Smooth muscle cell (in vitro differentiated cells): ENCODE data around the gene CLSTN2. TPM values are rescaled to one million over a fixed set of nuclear protein-coding genes. Genes with fewer than 3 reads are reported as not detected.
A peak's percentile ranks its signal among the peaks of the same experiment; 100 is the strongest.

Experiments used
- DNase-seq: peaks from one replicate; lab custom pipeline; 2025; ENCODE audit not compliant: unreplicated experiment; lab: John Stamatoyannopoulos, UW
- H2AFZ ChIP-seq: fragments of 200-600 bp; sonication (generic); 2 replicates; pipeline ENCODE4 v1.6.0; 2016; ENCODE audit warnings: antibody characterized with exemption, low read depth, mild to moderate bottlenecking
- H3F3A ChIP-seq: fragments of 200-600 bp; sonication (generic); 2 replicates; pipeline ENCODE4 v1.6.0; 2017; ENCODE audit warnings: antibody characterized with exemption, low read depth
- H3K27ac ChIP-seq: fragments of 200-600 bp; sonication (generic); 2 replicates; pipeline ENCODE4 v1.5.1; 2016; ENCODE audit warnings: low read depth, mild to moderate bottlenecking
- H3K27me3 ChIP-seq: fragments of 200-600 bp; sonication (generic); 2 replicates; pipeline ENCODE4 v1.6.1; 2016; ENCODE audit warnings: low read depth, mild to moderate bottlenecking
- H3K36me3 ChIP-seq: fragments of 200-600 bp; sonication (generic); 2 replicates; pipeline ENCODE4 v1.5.1; 2016; ENCODE audit warnings: low read depth
- H3K4me1 ChIP-seq: fragments of 200-600 bp; sonication (generic); 2 replicates; pipeline ENCODE4 v1.5.1; 2016; ENCODE audit warnings: low read depth
- H3K4me2 ChIP-seq: fragments of 200-600 bp; sonication (generic); 2 replicates; pipeline ENCODE4 v1.6.0; 2016; ENCODE audit warnings: mild to moderate bottlenecking
- H3K4me3 ChIP-seq: fragments of 200-600 bp; sonication (generic); 2 replicates; pipeline ENCODE4 v1.5.1; 2016; ENCODE audit warnings: mild to moderate bottlenecking
- H3K79me2 ChIP-seq: fragments of 200-600 bp; sonication (generic); 2 replicates; pipeline ENCODE4 v1.6.0; 2016; ENCODE audit warnings: low read depth, mild to moderate bottlenecking
- H3K9ac ChIP-seq: fragments of 200-600 bp; sonication (generic); 2 replicates; pipeline ENCODE4 v1.6.0; 2016; ENCODE audit warnings: low read depth
- H3K9me3 ChIP-seq: fragments of 200-600 bp; sonication (generic); replicated peaks from 2 replicates; pipeline ENCODE4 v1.5.1; 2016; ENCODE audit warnings: low read depth
- H4K20me1 ChIP-seq: fragments of 200-600 bp; sonication (generic); 2 replicates; pipeline ENCODE4 v1.6.0; 2016; ENCODE audit warnings: low read depth
- WGBS: methylation state at CpG from one replicate; pipeline ENCODE4 v1.1.7; 2016; ENCODE audit warnings: low lambda C conversion rate; 5-methylcytosine and 5-hydroxymethylcytosine counted together
- polyA plus RNA-seq: library from polyadenylated mRNA; unstranded; fragments of >200 nt; fragmentation: Nextera tagmentation; extraction: Ambion mirVana; gene quantifications from 2 replicates; pipeline ENCODE4 v1.2.1, GENCODE V29; 2016
- total RNA-seq: library from RNA; depleted of rRNA; stranded (reverse); fragments of >200 nt; gene quantifications from 2 replicates; pipeline ENCODE4 v1.2.3, GENCODE V29; 2014
- TF ChIP-seq, protein P1 (sequence below): fragments of 200-600 bp; sonication (generic); IDR thresholded peaks from 2 replicates; pipeline ENCODE4 v1.5.1; 2017; ENCODE audit warnings: borderline replicate concordance, mild to moderate bottlenecking, antibody characterized with exemption; ENCODE audit not compliant: insufficient read depth, poor library complexity, severe bottlenecking

The CLSTN2 gene
- total and polyA plus RNA-seq, 2 experiments from 2014 or later, result 0.91 to 1.5 TPM

DNA sequence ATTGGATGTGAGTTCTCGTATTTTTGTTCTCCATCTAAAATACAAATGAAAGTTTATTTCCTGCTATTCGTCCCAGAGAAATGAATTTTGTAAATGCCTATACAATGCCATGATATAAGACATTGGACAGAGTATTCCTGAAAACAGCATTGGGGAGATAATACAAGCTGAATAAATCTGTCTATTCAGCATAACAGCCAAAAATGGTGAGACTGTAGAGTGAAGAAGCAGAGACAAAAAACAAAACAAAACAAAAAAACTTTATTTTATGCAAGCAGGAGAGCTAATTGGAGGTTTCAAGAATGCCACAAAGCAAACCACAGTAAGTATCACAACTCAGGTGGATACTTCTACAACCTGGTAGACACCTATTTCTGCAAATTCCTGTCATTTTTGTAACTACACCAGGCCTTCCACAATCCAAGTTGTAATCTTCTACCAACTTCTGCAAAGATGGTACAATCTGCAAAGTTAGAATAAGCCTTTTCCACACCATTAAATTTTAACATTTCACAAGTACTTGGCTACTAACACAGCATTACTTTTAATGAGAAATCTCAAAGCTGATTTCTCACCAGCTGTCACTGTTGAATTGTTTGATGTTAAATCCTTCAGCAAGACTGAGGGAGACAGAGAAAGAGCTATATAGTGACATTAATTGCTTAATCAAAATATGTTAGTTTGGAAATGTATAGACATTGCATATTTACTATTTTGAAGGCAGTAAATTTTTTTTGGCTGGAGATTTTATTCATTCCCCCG is 163.1 kb downstream of the CLSTN2 start:
- Histone ChIP-seq H3K79me2 (no peaks in the 10 kb centered on the region), H3K4me2 (no peak overlapping the region), H2AFZ (no peak overlapping the region), H3K9me3 (no peaks in the 10 kb centered on the region), H3K36me3 (no peaks in the 10 kb centered on the region), H3K4me3 (no peak overlapping the region), H3K4me1 (no peaks in the 10 kb centered on the region), H3K27me3 (no peaks in the 10 kb centered on the region), H3K9ac (no peak overlapping the region), H3F3A (no peaks in the 10 kb centered on the region), H3K27ac (no peak overlapping the region), H4K20me1 (no peaks in the 10 kb centered on the region)
- 76% methylated on average over 3 of the region's 3 CpGs for WGBS
- DNase-seq, result no peak
- TF ChIP-seq, protein P1, sequence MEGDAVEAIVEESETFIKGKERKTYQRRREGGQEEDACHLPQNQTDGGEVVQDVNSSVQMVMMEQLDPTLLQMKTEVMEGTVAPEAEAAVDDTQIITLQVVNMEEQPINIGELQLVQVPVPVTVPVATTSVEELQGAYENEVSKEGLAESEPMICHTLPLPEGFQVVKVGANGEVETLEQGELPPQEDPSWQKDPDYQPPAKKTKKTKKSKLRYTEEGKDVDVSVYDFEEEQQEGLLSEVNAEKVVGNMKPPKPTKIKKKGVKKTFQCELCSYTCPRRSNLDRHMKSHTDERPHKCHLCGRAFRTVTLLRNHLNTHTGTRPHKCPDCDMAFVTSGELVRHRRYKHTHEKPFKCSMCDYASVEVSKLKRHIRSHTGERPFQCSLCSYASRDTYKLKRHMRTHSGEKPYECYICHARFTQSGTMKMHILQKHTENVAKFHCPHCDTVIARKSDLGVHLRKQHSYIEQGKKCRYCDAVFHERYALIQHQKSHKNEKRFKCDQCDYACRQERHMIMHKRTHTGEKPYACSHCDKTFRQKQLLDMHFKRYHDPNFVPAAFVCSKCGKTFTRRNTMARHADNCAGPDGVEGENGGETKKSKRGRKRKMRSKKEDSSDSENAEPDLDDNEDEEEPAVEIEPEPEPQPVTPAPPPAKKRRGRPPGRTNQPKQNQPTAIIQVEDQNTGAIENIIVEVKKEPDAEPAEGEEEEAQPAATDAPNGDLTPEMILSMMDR, result no peak

DNA sequence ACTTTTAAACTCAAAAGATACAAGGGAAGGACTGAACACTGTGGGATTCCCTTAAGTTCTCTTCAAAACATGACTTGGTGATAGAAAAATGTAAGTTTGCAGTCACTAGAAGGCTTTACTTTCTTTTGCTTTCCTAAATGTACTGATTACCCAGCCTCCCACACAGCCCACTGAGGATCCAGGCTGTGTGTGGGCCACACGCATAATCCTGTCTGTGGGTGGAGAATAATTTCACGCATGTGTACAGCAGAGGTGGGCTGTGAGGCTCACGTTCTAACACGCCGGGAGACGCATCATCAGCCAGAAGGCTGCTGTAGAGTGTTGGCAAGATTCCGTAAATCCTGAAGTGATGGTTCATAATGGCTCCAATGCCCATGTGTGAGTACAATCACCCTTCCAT is 165.5 kb downstream of the CLSTN2 start:
- no peak overlapping the region for H2AFZ ChIP-seq
- peak overlapping the region; percentile 0 for H3K27ac ChIP-seq
- no peaks in the 10 kb centered on the region for H3F3A ChIP-seq
- H4K20me1 ChIP-seq, result no peaks in the 10 kb centered on the region
- no peaks in the 10 kb centered on the region for H3K79me2 ChIP-seq
- WGBS, result 58% methylated on average over 7 of the region's 7 CpGs
- H3K27me3 ChIP-seq, result no peaks in the 10 kb centered on the region
- no peaks in the 10 kb centered on the region for H3K4me1 ChIP-seq
- H3K4me3 ChIP-seq, result no peak overlapping the region
- H3K4me2 ChIP-seq, result no peak overlapping the region
- no peaks in the 10 kb centered on the region for H3K36me3 ChIP-seq
- DNase-seq, result no peak
- no peaks in the 10 kb centered on the region for H3K9me3 ChIP-seq
- TF ChIP-seq, protein P1, result no peak
- no peak overlapping the region for H3K9ac ChIP-seq

DNA sequence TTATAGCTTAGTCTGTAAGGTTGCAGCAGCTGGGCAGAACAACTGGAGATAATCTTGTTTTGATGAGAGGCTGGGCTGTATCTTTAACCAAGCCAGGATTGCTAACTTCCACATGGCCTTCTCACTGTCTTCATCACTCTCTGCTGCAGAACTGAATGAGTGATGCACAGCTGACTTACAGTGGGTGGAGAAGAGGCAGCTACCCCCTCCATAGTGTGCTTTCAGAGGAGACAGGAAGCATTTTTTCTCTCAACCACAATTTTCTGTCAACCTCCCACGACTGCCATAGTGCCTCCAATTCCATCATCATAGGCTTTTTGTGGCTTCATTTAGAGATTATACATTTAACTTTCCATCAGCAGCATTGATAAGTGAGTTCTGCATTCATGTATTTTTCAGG is 168.2 kb downstream of the CLSTN2 start:
- 39% methylated on average over 1 of the region's 1 CpG for WGBS
- H3K4me2 ChIP-seq, result no peak overlapping the region
- DNase-seq, result no peak
- no peaks in the 10 kb centered on the region for H3K36me3 ChIP-seq
- TF ChIP-seq, protein P1, result no peak
- no peak overlapping the region for H2AFZ ChIP-seq
- H4K20me1 ChIP-seq, result no peaks in the 10 kb centered on the region
- peak overlapping the region; percentile 40 for H3K27ac ChIP-seq
- no peak overlapping the region for H3K4me3 ChIP-seq
- no peaks in the 10 kb centered on the region for H3K9me3 ChIP-seq
- no peaks in the 10 kb centered on the region for H3K4me1 ChIP-seq
- H3K79me2 ChIP-seq, result no peaks in the 10 kb centered on the region
- H3K9ac ChIP-seq, result no peak overlapping the region
- no peaks in the 10 kb centered on the region for H3F3A ChIP-seq
- no peaks in the 10 kb centered on the region for H3K27me3 ChIP-seq

DNA sequence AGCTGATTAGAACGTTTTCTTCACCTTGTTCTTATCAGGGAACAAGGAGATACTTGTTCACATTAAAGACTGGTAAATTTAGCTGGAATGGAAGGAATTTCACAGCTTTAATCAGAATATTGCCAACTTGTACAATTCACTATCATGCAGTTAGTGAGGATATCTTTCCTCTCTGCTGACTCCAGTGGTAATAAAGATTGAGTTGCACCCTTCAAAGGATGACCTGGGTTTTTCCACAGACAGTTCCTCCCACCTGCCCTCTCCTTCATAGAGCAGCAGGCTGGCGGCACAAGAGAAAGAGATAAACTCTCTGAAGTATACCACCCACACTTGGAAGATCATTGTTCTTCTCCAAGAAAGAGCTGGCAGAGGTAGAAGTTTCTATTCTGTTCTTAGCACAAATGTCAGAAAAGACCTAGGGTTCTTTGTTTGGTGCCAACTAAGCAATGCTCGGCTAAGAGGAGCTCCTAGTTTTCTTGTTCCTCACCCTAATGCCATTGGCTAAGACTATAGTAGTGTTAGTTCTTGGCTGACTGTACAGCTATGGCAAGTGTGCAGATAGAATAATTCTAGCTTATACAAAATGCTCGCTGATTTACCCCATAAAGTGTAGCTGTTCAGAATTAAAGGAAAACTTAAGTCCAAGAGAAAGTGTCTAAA is 169.1 kb downstream of the CLSTN2 start:
- H2AFZ ChIP-seq, result no peak overlapping the region
- no peak overlapping the region for H3K9ac ChIP-seq
- H3K79me2 ChIP-seq, result no peaks in the 10 kb centered on the region
- H3F3A ChIP-seq, result no peaks in the 10 kb centered on the region
- DNase-seq, result no peak
- no peaks in the 10 kb centered on the region for H3K9me3 ChIP-seq
- 80% methylated on average over 4 of the region's 4 CpGs for WGBS
- no peaks in the 10 kb centered on the region for H3K36me3 ChIP-seq
- TF ChIP-seq, protein P1, result no peak
- H3K4me3 ChIP-seq, result no peak overlapping the region
- H3K27me3 ChIP-seq, result no peaks in the 10 kb centered on the region
- no peaks in the 10 kb centered on the region for H4K20me1 ChIP-seq
- no peak overlapping the region for H3K4me2 ChIP-seq
- H3K4me1 ChIP-seq, result no peaks in the 10 kb centered on the region
- H3K27ac ChIP-seq, result peak overlapping the region; percentile 40
